Keratinocyte (primary cell): ENCODE results near the gene RAB23.
"Not testable (repeated sequence)": the region's sequence is repeated elsewhere in the genome, so short reads cannot be mapped to it uniquely, and the experiment has no call there.

ENCODE experiments used
- EZH2 ChIP-seq: IDR thresholded peaks from one replicate; pipeline ENCODE4 v1.6.1; 2012; ENCODE audit warnings: inconsistent platforms, mild to moderate bottlenecking, low read length, moderate library complexity
- TF ChIP-seq, protein P1 (sequence below), 3 experiments: IDR thresholded peaks in 1 of 3; conservative IDR thresholded peaks in 1 of 3; optimal IDR thresholded peaks in 1 of 3; 2 replicates in 2 of 3; 3 replicates in 1 of 3; pipeline versions ENCODE3 to v1.5.1; 2011; ENCODE audit warnings: low read length in 3 of 3, mild to moderate bottlenecking in 3 of 3, moderate library complexity in 2 of 3, control low read depth in 1 of 3, inconsistent platforms in 1 of 3; ENCODE audit not compliant: insufficient read depth in 2 of 3; ENCODE audit errors: extremely low read depth in 1 of 3

DNA sequence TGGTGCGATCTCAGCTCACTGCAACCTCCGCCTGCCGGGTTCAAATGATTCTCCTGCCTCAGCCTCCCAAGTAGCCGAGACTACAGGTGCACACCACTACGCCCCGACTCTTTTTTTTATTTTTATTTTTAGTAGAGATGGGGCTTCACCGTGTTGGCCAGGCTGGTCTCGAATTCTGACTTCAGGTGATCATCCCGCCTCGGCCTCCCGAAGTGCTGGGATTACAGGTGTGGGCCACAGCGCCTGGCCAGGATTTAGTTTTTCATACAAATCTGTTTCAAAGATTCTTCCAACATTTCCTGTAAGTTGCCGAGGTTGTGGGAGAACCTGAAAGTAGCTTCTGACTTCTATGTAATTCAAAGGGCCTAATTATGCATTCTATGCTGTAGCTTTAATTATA, 21.4 kb upstream of the RAB23 start:
- TF ChIP-seq, protein P1, sequence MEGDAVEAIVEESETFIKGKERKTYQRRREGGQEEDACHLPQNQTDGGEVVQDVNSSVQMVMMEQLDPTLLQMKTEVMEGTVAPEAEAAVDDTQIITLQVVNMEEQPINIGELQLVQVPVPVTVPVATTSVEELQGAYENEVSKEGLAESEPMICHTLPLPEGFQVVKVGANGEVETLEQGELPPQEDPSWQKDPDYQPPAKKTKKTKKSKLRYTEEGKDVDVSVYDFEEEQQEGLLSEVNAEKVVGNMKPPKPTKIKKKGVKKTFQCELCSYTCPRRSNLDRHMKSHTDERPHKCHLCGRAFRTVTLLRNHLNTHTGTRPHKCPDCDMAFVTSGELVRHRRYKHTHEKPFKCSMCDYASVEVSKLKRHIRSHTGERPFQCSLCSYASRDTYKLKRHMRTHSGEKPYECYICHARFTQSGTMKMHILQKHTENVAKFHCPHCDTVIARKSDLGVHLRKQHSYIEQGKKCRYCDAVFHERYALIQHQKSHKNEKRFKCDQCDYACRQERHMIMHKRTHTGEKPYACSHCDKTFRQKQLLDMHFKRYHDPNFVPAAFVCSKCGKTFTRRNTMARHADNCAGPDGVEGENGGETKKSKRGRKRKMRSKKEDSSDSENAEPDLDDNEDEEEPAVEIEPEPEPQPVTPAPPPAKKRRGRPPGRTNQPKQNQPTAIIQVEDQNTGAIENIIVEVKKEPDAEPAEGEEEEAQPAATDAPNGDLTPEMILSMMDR (optimal IDR thresholded peaks at IDR 0.05 in 1 of 3, IDR thresholded peaks at IDR 0.05 in 1 of 3, conservative IDR thresholded peaks at IDR 0.05 in 1 of 3; ENCODE audit: extremely low read depth in 1 of 3, insufficient read depth in 2 of 3, low read length in 3 of 3) = not testable (repeated sequence)
- TF ChIP-seq EZH2 = not testable (repeated sequence)
